HepG2 (cell line): ENCODE data around the gene SLC6A4.

Experiments used
- ATF7 ChIP-seq, 2 experiments: fragments of 450-650 bp in 1 of 2; sonication (generic) in 1 of 2; formaldehyde crosslinking in 1 of 2; IDR thresholded peaks; 2 replicates each; pipeline versions ENCODE4 v1.4.0 to v1.6.1; 2016 to 2020; ENCODE audit warnings: antibody characterized with exemption in 1 of 2, mild to moderate bottlenecking in 1 of 2, missing genetic modification reagents in 1 of 2
- EP300 ChIP-seq, 3 experiments: sonication (generic) in 1 of 3; formaldehyde crosslinking in 1 of 3; IDR thresholded peaks; 2 replicates each; pipeline versions ENCODE4 v1.5.1 to v1.6.1; 2011 to 2020; ENCODE audit warnings: low read depth in 2 of 3, low read length in 2 of 3, borderline replicate concordance in 1 of 3, improper control_type of control experiment in 1 of 3, mild to moderate bottlenecking in 1 of 3, missing genetic modification reagents in 1 of 3, moderate library complexity in 1 of 3
- TF ChIP-seq, protein P1 (sequence below): sonication (generic); formaldehyde crosslinking; IDR thresholded peaks from 2 replicates; pipeline ENCODE4 v1.5.0; 2020; ENCODE audit warnings: mild to moderate bottlenecking, missing genetic modification reagents, moderate library complexity

DNA sequence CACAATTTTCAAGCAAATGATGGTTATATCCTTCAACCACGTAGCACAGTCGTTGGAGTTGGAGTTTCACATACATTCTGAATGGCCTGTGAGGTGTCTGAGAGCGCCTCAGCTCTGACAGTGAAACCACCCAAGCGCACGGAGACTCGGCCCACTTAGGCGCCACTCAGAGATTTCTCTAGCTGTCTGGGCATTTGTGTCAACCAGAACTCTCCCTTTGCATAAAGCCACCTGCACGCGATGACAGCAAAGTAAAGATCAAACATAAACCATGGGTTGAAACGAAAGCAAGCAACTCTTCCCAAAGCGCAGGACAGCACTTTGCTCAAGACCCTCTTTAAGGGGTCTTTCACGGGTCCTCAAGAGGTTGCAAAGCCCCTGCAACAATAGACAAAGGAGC, 533 bp downstream of the SLC6A4 start:
- TF ChIP-seq, protein P1, sequence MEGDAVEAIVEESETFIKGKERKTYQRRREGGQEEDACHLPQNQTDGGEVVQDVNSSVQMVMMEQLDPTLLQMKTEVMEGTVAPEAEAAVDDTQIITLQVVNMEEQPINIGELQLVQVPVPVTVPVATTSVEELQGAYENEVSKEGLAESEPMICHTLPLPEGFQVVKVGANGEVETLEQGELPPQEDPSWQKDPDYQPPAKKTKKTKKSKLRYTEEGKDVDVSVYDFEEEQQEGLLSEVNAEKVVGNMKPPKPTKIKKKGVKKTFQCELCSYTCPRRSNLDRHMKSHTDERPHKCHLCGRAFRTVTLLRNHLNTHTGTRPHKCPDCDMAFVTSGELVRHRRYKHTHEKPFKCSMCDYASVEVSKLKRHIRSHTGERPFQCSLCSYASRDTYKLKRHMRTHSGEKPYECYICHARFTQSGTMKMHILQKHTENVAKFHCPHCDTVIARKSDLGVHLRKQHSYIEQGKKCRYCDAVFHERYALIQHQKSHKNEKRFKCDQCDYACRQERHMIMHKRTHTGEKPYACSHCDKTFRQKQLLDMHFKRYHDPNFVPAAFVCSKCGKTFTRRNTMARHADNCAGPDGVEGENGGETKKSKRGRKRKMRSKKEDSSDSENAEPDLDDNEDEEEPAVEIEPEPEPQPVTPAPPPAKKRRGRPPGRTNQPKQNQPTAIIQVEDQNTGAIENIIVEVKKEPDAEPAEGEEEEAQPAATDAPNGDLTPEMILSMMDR (CRISPR knock-in tag), result no peak
- TF ChIP-seq ATF7 (IDR thresholded peaks at IDR 0.05), result no peak
- no peak for TF ChIP-seq ATF7 (CRISPR knock-in tag; IDR thresholded peaks at IDR 0.05)
- TF ChIP-seq EP300 (IDR thresholded peaks at IDR 0.05; ENCODE audit: low read depth in 2 of 2, low read length in 2 of 2), result no peak
- no peak for TF ChIP-seq EP300 (CRISPR knock-in tag; IDR thresholded peaks at IDR 0.05; ENCODE audit: borderline replicate concordance)
